ENCODE data around the gene SLC16A5. TPM values are rescaled to one million over a fixed set of nuclear protein-coding genes. Genes with fewer than 3 reads are reported as not detected.

Gene SLC16A5
- total and polyA plus RNA-seq, 12 donors = 0.77 to 3.9 (median 1.7) TPM

- 95 to 98% (median 96%) methylated on average over 5 of the region's 5 CpGs for WGBS, 4 donors
- Histone ChIP-seq H3K27ac (no peak overlapping the region), H3K4me1 (replicated peaks in 1 of 2) (no peaks in the 10 kb centered on the region), H3K27me3 (no peaks in the 10 kb centered on the region), H3K36me3 (replicated peaks in 1 of 2) (peaks cover 0 to 10% of the 10 kb centered on the region in 2 donors), H3K9me3 (replicated peaks in 1 of 3) (no peaks in the 10 kb centered on the region), H3K4me3 (no peak overlapping the region)
- no peak for TF ChIP-seq CTCF (IDR thresholded peaks at IDR 0.05)
- TF ChIP-seq POLR2A (IDR thresholded peaks at IDR 0.05) = no peak
- intact Hi-C loops (cut with DNase I) = no loop called here
- DNase-seq = no peak
Measured at GRCh38 chr17:75138519-75138918, 50.8 kb downstream of the SLC16A5 start.

- no peak for TF ChIP-seq CTCF (IDR thresholded peaks at IDR 0.05)
- 89 to 94% (median 90%) methylated on average over 12 to 13 of the region's 13 CpGs for WGBS, 4 donors
- Histone ChIP-seq H3K36me3 (replicated peaks in 1 of 2) (peaks cover 0 to 32% of the 10 kb centered on the region in 2 donors), H3K4me1 (replicated peaks in 1 of 2) (no peaks in the 10 kb centered on the region), H3K9me3 (replicated peaks in 1 of 3) (no peaks in the 10 kb centered on the region), H3K27ac (no peak overlapping the region), H3K27me3 (no peaks in the 10 kb centered on the region), H3K4me3 (no peak overlapping the region)
- no peak for DNase-seq
- intact Hi-C loops (cut with DNase I) = no loop called here
Measured at GRCh38 chr17:75142236-75142971, 54.6 kb downstream of the SLC16A5 start.

GRCh38 chr17:75144816-75145512, 57.2 kb downstream of the SLC16A5 start:
- Histone ChIP-seq H3K36me3 (replicated peaks in 1 of 2) (peaks cover 0 to 31% of the 10 kb centered on the region in 2 donors), H3K27me3 (no peaks in the 10 kb centered on the region), H3K4me1 (replicated peaks in 1 of 2) (peaks cover 0 to 3% of the 10 kb centered on the region in 2 donors), H3K4me3 (no peak overlapping the region), H3K9me3 (replicated peaks in 1 of 3) (no peaks in the 10 kb centered on the region), H3K27ac (peak overlapping the region in 1 of 5 donors; percentile 1)
- intact Hi-C loops (cut with DNase I) = no loop called here
- 84 to 90% (median 89%) methylated on average over 10 to 11 of the region's 11 CpGs for WGBS, 4 donors
- peak in 1 of 7 donors; percentile 14 for DNase-seq
- TF ChIP-seq CTCF (IDR thresholded peaks at IDR 0.05) (no peak), POLR2A (IDR thresholded peaks at IDR 0.05) (no peak)

- 41 to 57% (median 51%) methylated on average over 3 of the region's 3 CpGs for WGBS, 4 donors
- intact Hi-C loops (cut with DNase I) = no loop called here
- peaks cover 0 to 31% of the 10 kb centered on the region in 2 donors for H3K36me3 ChIP-seq (replicated peaks in 1 of 2)
Measured at GRCh38 chr17:75146592-75146991, 58.8 kb downstream of the SLC16A5 start.

More at GRCh38 chr17:75146592-75146991, 58.8 kb downstream of the SLC16A5 start:
- no peaks in the 10 kb centered on the region for H3K27me3 ChIP-seq
- H3K27ac ChIP-seq = peak overlapping the region in 1 of 5 donors; percentile 50
- no peak overlapping the region for H3K4me3 ChIP-seq
- DNase-seq = no peak
- no peaks in the 10 kb centered on the region for H3K9me3 ChIP-seq (replicated peaks in 1 of 3)
- TF ChIP-seq CTCF (IDR thresholded peaks at IDR 0.05) (no peak), POLR2A (IDR thresholded peaks at IDR 0.05) (no peak)
- H3K4me1 ChIP-seq (replicated peaks in 1 of 2) = peaks cover 0 to 3% of the 10 kb centered on the region in 2 donors
